Measurements from ENCODE around the gene ABHD16B. TPM values are rescaled to one million over a fixed set of nuclear protein-coding genes. Genes with fewer than 3 reads are reported as not detected.

Gene ABHD16B
- polyA plus RNA-seq, 1 donor (not counting 4 experiments of a cell fraction or from before 2014, with no cell fraction given): not detected

DNA sequence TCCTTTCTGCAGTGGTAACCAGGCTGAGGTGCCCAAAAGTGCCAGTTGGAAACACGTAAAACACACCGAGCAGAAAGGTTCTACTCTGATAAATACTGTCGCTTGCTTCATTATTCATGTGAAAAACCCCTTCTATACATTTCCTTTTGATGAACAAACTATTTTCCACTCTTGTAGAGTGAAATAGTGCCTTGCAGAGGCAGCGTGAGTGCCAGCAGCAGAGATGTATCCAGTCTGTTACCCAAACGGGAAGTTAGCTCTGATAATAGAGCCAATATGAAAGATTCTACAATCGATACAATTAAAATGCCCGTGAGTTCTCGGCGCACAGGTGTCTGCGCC is 31.7 kb upstream of the ABHD16B start:
- H3K4me3 ChIP-seq (ENCODE audit: control insufficient read depth in 2 of 3, extremely low read depth in 1 of 3, insufficient read depth in 2 of 3, low read depth in 1 of 3, low read length in 3 of 3): peak overlapping the region in 1 of 3 experiments; percentile 46
- no peaks in the 10 kb centered on the region for H3K4me1 ChIP-seq (ENCODE audit: control insufficient read depth, extremely low read depth, insufficient read depth, low read length)
- no peaks in the 10 kb centered on the region for H4K20me1 ChIP-seq (ENCODE audit: control insufficient read depth, extremely low read depth, insufficient read depth, low read length)
- H3K79me2 ChIP-seq (ENCODE audit: control insufficient read depth, insufficient read depth, low read length): no peaks in the 10 kb centered on the region
- H3K9me1 ChIP-seq (ENCODE audit: control insufficient read depth, extremely low read depth, insufficient read depth, low read length): no peaks in the 10 kb centered on the region
- H3K9ac ChIP-seq (ENCODE audit: control insufficient read depth, extremely low read depth, insufficient read depth, low read length): no peak overlapping the region
- FAIRE-seq: no peak
- H2AFZ ChIP-seq (ENCODE audit: control insufficient read depth, low read length): no peak overlapping the region
- no peak for DNase-seq (ENCODE audit: low read depth, low spot score)
- H3K27ac ChIP-seq (ENCODE audit: control insufficient read depth, insufficient read depth, low read length): no peak overlapping the region
- peaks cover 52% of the 10 kb centered on the region for H3K27me3 ChIP-seq (ENCODE audit: control insufficient read depth, extremely low read depth, insufficient read depth, low read length)
- H3K9me3 ChIP-seq (ENCODE audit: control insufficient read depth, low read depth, low read length): no peaks in the 10 kb centered on the region
- dilution Hi-C loops (cut with MboI; ENCODE audit: extremely low pct_ligation_motif_present, low sequenced_read_pairs): no loop called here
- no peaks in the 10 kb centered on the region for H3K36me3 ChIP-seq (ENCODE audit: control insufficient read depth in 2 of 2, extremely low read depth in 1 of 2, insufficient read depth in 2 of 2, low read length in 2 of 2)
- peak overlapping the region; percentile 87 for H3K4me2 ChIP-seq (ENCODE audit: control insufficient read depth, extremely low read depth, insufficient read depth, low read depth, low read length)
- no peak for TF ChIP-seq EZH2 (IDR thresholded peaks at IDR 0.05; ENCODE audit: low read length)
- TF ChIP-seq, protein P1, sequence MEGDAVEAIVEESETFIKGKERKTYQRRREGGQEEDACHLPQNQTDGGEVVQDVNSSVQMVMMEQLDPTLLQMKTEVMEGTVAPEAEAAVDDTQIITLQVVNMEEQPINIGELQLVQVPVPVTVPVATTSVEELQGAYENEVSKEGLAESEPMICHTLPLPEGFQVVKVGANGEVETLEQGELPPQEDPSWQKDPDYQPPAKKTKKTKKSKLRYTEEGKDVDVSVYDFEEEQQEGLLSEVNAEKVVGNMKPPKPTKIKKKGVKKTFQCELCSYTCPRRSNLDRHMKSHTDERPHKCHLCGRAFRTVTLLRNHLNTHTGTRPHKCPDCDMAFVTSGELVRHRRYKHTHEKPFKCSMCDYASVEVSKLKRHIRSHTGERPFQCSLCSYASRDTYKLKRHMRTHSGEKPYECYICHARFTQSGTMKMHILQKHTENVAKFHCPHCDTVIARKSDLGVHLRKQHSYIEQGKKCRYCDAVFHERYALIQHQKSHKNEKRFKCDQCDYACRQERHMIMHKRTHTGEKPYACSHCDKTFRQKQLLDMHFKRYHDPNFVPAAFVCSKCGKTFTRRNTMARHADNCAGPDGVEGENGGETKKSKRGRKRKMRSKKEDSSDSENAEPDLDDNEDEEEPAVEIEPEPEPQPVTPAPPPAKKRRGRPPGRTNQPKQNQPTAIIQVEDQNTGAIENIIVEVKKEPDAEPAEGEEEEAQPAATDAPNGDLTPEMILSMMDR (optimal IDR thresholded peaks at IDR 0.05 in 1 of 3, IDR thresholded peaks at IDR 0.05 in 1 of 3, conservative IDR thresholded peaks at IDR 0.05 in 1 of 3; ENCODE audit: extremely low read depth in 1 of 3, insufficient read depth in 2 of 3, low read length in 3 of 3): no peak

DNA sequence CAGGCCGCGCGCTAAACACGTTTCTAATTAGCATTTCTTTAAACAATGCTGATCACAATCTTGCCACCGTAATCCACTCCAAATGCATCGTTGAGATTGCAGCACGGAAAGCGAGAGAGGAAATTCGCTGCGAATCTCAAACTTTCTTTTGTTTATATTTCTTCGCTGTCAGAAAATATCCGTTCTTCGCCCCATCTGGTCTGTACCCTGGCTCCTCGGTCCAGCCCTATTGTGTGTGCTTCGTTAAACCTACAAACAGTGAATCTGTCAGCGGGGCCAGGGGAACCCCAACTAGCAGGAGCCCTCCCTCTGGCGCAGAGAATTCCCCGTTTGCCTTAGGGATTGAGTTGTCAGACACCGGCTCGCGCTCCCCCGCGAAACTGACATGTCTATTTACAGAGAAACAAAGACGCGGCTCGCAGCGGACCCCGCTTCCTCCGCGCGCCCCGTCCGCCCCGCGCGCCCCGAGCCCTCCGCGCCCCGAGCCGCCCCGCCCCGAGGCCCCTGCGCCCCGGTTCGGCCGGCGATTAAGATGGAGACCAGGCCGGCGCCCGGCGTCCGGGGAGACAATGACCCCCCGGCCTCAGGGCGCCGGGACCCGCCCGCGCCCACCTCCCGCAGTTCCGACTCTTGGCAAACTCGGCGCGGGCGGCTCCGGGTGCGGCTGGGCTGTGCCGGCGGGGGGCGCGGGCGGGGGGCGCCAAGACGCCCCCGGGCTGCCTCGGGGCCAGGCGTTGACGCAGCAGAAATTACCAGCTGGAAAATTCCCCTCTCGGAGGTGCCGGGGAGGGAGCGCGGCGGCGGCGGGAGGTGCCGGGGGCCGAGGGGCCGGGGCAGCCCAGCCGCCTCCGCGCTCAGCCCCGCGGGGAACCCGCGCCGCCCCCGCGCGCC is 31.1 kb upstream of the ABHD16B start:
- H3K9me3 ChIP-seq (ENCODE audit: control insufficient read depth, low read depth, low read length): no peaks in the 10 kb centered on the region
- H4K20me1 ChIP-seq (ENCODE audit: control insufficient read depth, extremely low read depth, insufficient read depth, low read length): no peaks in the 10 kb centered on the region
- DNase-seq (ENCODE audit: low read depth, low spot score): no peak
- H3K4me3 ChIP-seq (ENCODE audit: control insufficient read depth in 2 of 3, extremely low read depth in 1 of 3, insufficient read depth in 2 of 3, low read depth in 1 of 3, low read length in 3 of 3): peak overlapping the region; percentile 5 to 46 (median 32)
- dilution Hi-C loops (cut with MboI; ENCODE audit: extremely low pct_ligation_motif_present, low sequenced_read_pairs): no loop called here
- H3K9me1 ChIP-seq (ENCODE audit: control insufficient read depth, extremely low read depth, insufficient read depth, low read length): no peaks in the 10 kb centered on the region
- no peak overlapping the region for H3K9ac ChIP-seq (ENCODE audit: control insufficient read depth, extremely low read depth, insufficient read depth, low read length)
- H3K4me1 ChIP-seq (ENCODE audit: control insufficient read depth, extremely low read depth, insufficient read depth, low read length): no peaks in the 10 kb centered on the region
- H3K4me2 ChIP-seq (ENCODE audit: control insufficient read depth, extremely low read depth, insufficient read depth, low read depth, low read length): peak overlapping the region; percentile 87
- no peak for FAIRE-seq
- peak; percentile 95 for TF ChIP-seq EZH2 (IDR thresholded peaks at IDR 0.05; ENCODE audit: low read length)
- TF ChIP-seq, protein P1 (optimal IDR thresholded peaks at IDR 0.05 in 1 of 3, IDR thresholded peaks at IDR 0.05 in 1 of 3, conservative IDR thresholded peaks at IDR 0.05 in 1 of 3; ENCODE audit: extremely low read depth in 1 of 3, insufficient read depth in 2 of 3, low read length in 3 of 3): no peak
- no peaks in the 10 kb centered on the region for H3K36me3 ChIP-seq (ENCODE audit: control insufficient read depth in 2 of 2, extremely low read depth in 1 of 2, insufficient read depth in 2 of 2, low read length in 2 of 2)
- no peak overlapping the region for H2AFZ ChIP-seq (ENCODE audit: control insufficient read depth, low read length)
- H3K27ac ChIP-seq (ENCODE audit: control insufficient read depth, insufficient read depth, low read length): no peak overlapping the region
- peaks cover 53% of the 10 kb centered on the region for H3K27me3 ChIP-seq (ENCODE audit: control insufficient read depth, extremely low read depth, insufficient read depth, low read length)
- H3K79me2 ChIP-seq (ENCODE audit: control insufficient read depth, insufficient read depth, low read length): no peaks in the 10 kb centered on the region

Data from keratinocyte (primary cell).